Astrocyte (in vitro differentiated cells and primary cell): ENCODE data around the gene TAS2R40. TPM values are rescaled to one million over a fixed set of nuclear protein-coding genes. Genes with fewer than 3 reads are reported as not detected.

Experiments
- total RNA-seq: library from RNA; stranded (reverse); gene quantifications from 2 replicates; pipeline ENCODE4 v1.2.1, GENCODE V29; 2021

The TAS2R40 gene
- total RNA-seq, 1 donor from 2014 or later, result not detected

Other genes with a start within 250 kb of the TAS2R40 start
- not detected in 2 replicates for gene OR9A2, start 194.9 kb upstream of the TAS2R40 start, total RNA-seq
- not detected in 2 replicates for gene OR6V1, start 169.7 kb upstream of the TAS2R40 start, total RNA-seq
- gene PIP, start 90.0 kb upstream of the TAS2R40 start, total RNA-seq, result not detected in 2 replicates
- not detected in 2 replicates for gene TAS2R39, start 38.6 kb upstream of the TAS2R40 start, total RNA-seq
- 97.5 and 102 TPM in 2 replicates for gene GSTK1, start 41.4 kb downstream of the TAS2R40 start, total RNA-seq
- 0.20 TPM in 1 of 2 replicates, not detected in the other for gene TMEM139, start 62.9 kb downstream of the TAS2R40 start, total RNA-seq
- gene CASP2, start 66.3 kb downstream of the TAS2R40 start, total RNA-seq, result 32.6 and 38.0 TPM in 2 replicates
- gene CLCN1, start 94.1 kb downstream of the TAS2R40 start, total RNA-seq, result not detected in 2 replicates
- 7.6 and 8.0 TPM in 2 replicates for gene FAM131B, start 140.7 kb downstream of the TAS2R40 start, total RNA-seq
- gene ZYX, start 159.3 kb downstream of the TAS2R40 start, total RNA-seq, result 477 and 523 TPM in 2 replicates
- gene EPHA1, start 186.8 kb downstream of the TAS2R40 start, total RNA-seq, result 0.96 and 2.6 TPM in 2 replicates
- not detected in 2 replicates for gene TAS2R60, start 221.4 kb downstream of the TAS2R40 start, total RNA-seq